Caco-2 (cell line): ENCODE results near the gene CATSPER1. TPM values are rescaled to one million over a fixed set of nuclear protein-coding genes. Genes with fewer than 3 reads are reported as not detected.
"Not testable (repeated sequence)": the region's sequence is repeated elsewhere in the genome, so short reads cannot be mapped to it uniquely, and the experiment has no call there.

Experiments
- BruUV-seq: library from RNA; stranded (reverse); fragments of 400-500 nt; replicated peaks from 2 replicates; lab custom pipeline; 2021; lab: Mats Ljungman, UMichigan
- CTCF ChIA-PET: fragments of 300-600 bp; sonication (Branson Sonifier 250); formaldehyde crosslinking; loops from one replicate; lab custom pipeline; 2022; ENCODE audit warnings: antibody characterized with exemption; lab: Charles Lee
- POLR2A ChIA-PET: fragments of 300-600 bp; sonication (Branson Sonifier 250); formaldehyde crosslinking; loops from one replicate; lab custom pipeline; 2022; ENCODE audit warnings: antibody characterized with exemption; lab: Charles Lee
- DNase-seq, 2 experiments: peaks; one replicate each; pipeline versions ENCODE4 v3.0.0 to v3.0.0-alpha.2; 2020 to 2022
- H3K27me3 ChIP-seq: replicated peaks from 2 replicates; pipeline ENCODE4 v1.6.0; 2011; ENCODE audit warnings: low read length; ENCODE audit not compliant: control insufficient read depth, insufficient read depth
- H3K36me3 ChIP-seq: 2 replicates; pipeline ENCODE4 v1.5.1; 2011; ENCODE audit warnings: low read length; ENCODE audit not compliant: control insufficient read depth, insufficient read depth
- H3K4me1 ChIP-seq: fragments of 250-450 bp; sonication (Bioruptor Pico); 2 replicates; pipeline ENCODE4 v1.5.1; 2020; ENCODE audit warnings: mild to moderate bottlenecking
- H3K4me3 ChIP-seq: 2 replicates; pipeline ENCODE4 v1.5.1; 2011; ENCODE audit warnings: low read depth, mild to moderate bottlenecking, control low read depth, low read length
- H3K9me3 ChIP-seq: fragments of 250-450 bp; sonication (Bioruptor Pico); 2 replicates; pipeline ENCODE4 v1.5.1; 2020; ENCODE audit warnings: mild to moderate bottlenecking, moderate library complexity
- H3K27ac Mint-ChIP-seq: one replicate; pipeline ENCODE4 v1.8.0; 2022; ENCODE audit warnings: mixed read lengths; ENCODE audit not compliant: unreplicated experiment
- H3K27me3 Mint-ChIP-seq: one replicate; pipeline ENCODE4 v1.8.0; 2022; ENCODE audit warnings: mixed read lengths; ENCODE audit not compliant: insufficient read depth, unreplicated experiment
- H3K36me3 Mint-ChIP-seq: one replicate; pipeline ENCODE4 v1.8.0; 2022; ENCODE audit warnings: mild to moderate bottlenecking, mixed read lengths; ENCODE audit not compliant: insufficient read depth, unreplicated experiment
- H3K4me1 Mint-ChIP-seq: one replicate; pipeline ENCODE4 v1.8.0; 2022; ENCODE audit warnings: low read depth, mixed read lengths; ENCODE audit not compliant: unreplicated experiment
- H3K4me3 Mint-ChIP-seq: one replicate; pipeline ENCODE4 v1.8.0; 2022; ENCODE audit warnings: mild to moderate bottlenecking, moderate library complexity, mixed read lengths; ENCODE audit not compliant: unreplicated experiment
- H3K9me3 Mint-ChIP-seq: one replicate; pipeline ENCODE4 v1.8.0; 2022; ENCODE audit warnings: mixed read lengths; ENCODE audit not compliant: unreplicated experiment
- CTCF ChIP-seq, 2 experiments: fragments of 200-600 bp in 1 of 2; IDR thresholded peaks; 1 replicate in 1 of 2; 2 replicates in 1 of 2; pipeline versions ENCODE4 v1.5.1 to v1.8.0; 2011 to 2022; ENCODE audit warnings: antibody characterized with exemption in 1 of 2, control low read depth in 1 of 2, inconsistent platforms in 1 of 2, low read depth in 1 of 2, low read length in 1 of 2, mild to moderate bottlenecking in 1 of 2, moderate library complexity in 1 of 2; ENCODE audit not compliant: insufficient read depth in 1 of 2, severe bottlenecking in 1 of 2, unreplicated experiment in 1 of 2
- intact Hi-C: fragments of 100-400 bp; cut with micrococcal nuclease; formaldehyde crosslinking; loops from one replicate; pipeline ENCODE4 v1.10.0; 2022; ENCODE audit not compliant: unreplicated experiment
- total RNA-seq: library from RNA; stranded (reverse); gene quantifications from 2 replicates; pipeline ENCODE4 v1.2.3, GENCODE V29; 2022

The CATSPER1 gene
- total RNA-seq, 1 experiment from 2014 or later, result not detected

- no peak overlapping the region for H3K4me3 Mint-ChIP-seq
- Histone ChIP-seq H3K4me3 (no peak overlapping the region), H3K27me3 (no peaks in the 10 kb centered on the region), H3K36me3 (no peaks in the 10 kb centered on the region), H3K9me3 (peaks cover 3% of the 10 kb centered on the region), H3K4me1 (no peaks in the 10 kb centered on the region)
- no peaks in the 10 kb centered on the region for H3K36me3 Mint-ChIP-seq
- H3K27ac Mint-ChIP-seq, result no peak overlapping the region
- ChIA-PET POLR2A (no interaction called here), CTCF (interaction anchor here (0.6 to 1.3 kb wide), 2 partner anchors 35 to 147 kb away, joined by 3 to 5 read pairs; partner anchors contain the start of gene FIBP)
- no peak for DNase-seq
- TF ChIP-seq CTCF (IDR thresholded peaks at IDR 0.05; ENCODE audit: insufficient read depth in 1 of 2, low read depth in 1 of 2, low read length in 1 of 2, severe bottlenecking in 1 of 2, unreplicated experiment in 1 of 2), result no peak
- no peaks in the 10 kb centered on the region for H3K4me1 Mint-ChIP-seq
- intact Hi-C loops, result no loop called here
- no peaks in the 10 kb centered on the region for H3K27me3 Mint-ChIP-seq
- no TSS peak for BruUV-seq
- no peaks in the 10 kb centered on the region for H3K9me3 Mint-ChIP-seq
These were observed 9.5 kb upstream of the CATSPER1 start for GRCh38 chr11:66035653-66036333.

GRCh38 chr11:66032957-66033735 lies 6.9 kb upstream of the CATSPER1 start:
- Histone ChIP-seq H3K27me3 (no peaks in the 10 kb centered on the region), H3K4me3 (no peak overlapping the region), H3K36me3 (no peaks in the 10 kb centered on the region), H3K9me3 (peaks cover 3% of the 10 kb centered on the region), H3K4me1 (no peaks in the 10 kb centered on the region)
- Mint-ChIP-seq H3K9me3 (no peaks in the 10 kb centered on the region), H3K27ac (no peak overlapping the region), H3K4me3 (no peak overlapping the region), H3K27me3 (no peaks in the 10 kb centered on the region), H3K4me1 (no peaks in the 10 kb centered on the region), H3K36me3 (no peaks in the 10 kb centered on the region)
- no peak for TF ChIP-seq CTCF (IDR thresholded peaks at IDR 0.05; ENCODE audit: insufficient read depth in 1 of 2, low read depth in 1 of 2, low read length in 1 of 2, severe bottlenecking in 1 of 2, unreplicated experiment in 1 of 2)
- intact Hi-C loops, result no loop called here
- no peak for DNase-seq
- CTCF ChIA-PET, result no interaction called here
- POLR2A ChIA-PET, result no interaction called here
- BruUV-seq, result no TSS peak

- intact Hi-C loops, result loop anchor here (2.0 kb wide), 1 partner anchor 20 kb away; the partner anchor contains the start of genes BANF1 and EIF1AD
- POLR2A ChIA-PET, DNase-seq, H3K9me3 ChIP-seq, H3K4me1 ChIP-seq, H3K27me3 Mint-ChIP-seq, H3K4me1 Mint-ChIP-seq, H3K36me3 ChIP-seq, H3K36me3 Mint-ChIP-seq, H3K9me3 Mint-ChIP-seq, H3K27ac Mint-ChIP-seq, H3K27me3 ChIP-seq, H3K4me3 Mint-ChIP-seq, BruUV-seq, H3K4me3 ChIP-seq: not testable (repeated sequence)
- CTCF ChIA-PET, result interaction anchor here (0.5 to 1.5 kb wide), 4 partner anchors 18 to 198 kb away, joined by 3 to 8 read pairs (median 4); partner anchors contain the start of gene CCDC85B
These were observed 3.2 kb downstream of the CATSPER1 start for GRCh38 chr11:66023186-66023440.
